HuH-7 (cell line): ENCODE measurements around the gene MYBPC2.

Experiments
- DNase-seq: peaks from one replicate; pipeline ENCODE4 v3.0.0; 2011; ENCODE audit warnings: low spot score

MYBPC2 gene

DNA sequence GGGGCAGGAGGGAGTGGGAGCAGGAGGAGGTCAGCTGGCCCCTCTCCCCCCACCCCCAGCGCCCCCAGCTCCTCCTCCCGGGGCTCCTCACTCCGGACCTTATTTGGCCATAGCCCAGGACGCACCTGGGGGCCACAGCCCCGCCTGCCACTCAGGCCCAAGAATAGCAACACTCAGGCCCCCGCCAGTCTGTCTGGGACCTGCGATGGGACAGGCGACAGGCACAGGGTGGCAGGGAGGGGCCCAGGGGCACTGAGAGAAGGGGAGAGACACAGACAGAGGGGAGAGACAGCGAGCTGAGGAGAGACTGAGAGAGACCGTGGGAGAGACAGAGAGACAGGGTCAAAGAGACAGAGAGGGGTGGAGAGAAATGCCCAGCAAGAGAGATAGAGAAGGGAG, 68.1 kb downstream of the MYBPC2 start:
- DNase-seq, result no peak

- no peak for DNase-seq
Measured at GRCh38 chr19:50501186-50501567, 68.5 kb downstream of the MYBPC2 start.

GRCh38 chr19:50501568-50502475, 69.1 kb downstream of the MYBPC2 start:
- DNase-seq, result no peak

DNA sequence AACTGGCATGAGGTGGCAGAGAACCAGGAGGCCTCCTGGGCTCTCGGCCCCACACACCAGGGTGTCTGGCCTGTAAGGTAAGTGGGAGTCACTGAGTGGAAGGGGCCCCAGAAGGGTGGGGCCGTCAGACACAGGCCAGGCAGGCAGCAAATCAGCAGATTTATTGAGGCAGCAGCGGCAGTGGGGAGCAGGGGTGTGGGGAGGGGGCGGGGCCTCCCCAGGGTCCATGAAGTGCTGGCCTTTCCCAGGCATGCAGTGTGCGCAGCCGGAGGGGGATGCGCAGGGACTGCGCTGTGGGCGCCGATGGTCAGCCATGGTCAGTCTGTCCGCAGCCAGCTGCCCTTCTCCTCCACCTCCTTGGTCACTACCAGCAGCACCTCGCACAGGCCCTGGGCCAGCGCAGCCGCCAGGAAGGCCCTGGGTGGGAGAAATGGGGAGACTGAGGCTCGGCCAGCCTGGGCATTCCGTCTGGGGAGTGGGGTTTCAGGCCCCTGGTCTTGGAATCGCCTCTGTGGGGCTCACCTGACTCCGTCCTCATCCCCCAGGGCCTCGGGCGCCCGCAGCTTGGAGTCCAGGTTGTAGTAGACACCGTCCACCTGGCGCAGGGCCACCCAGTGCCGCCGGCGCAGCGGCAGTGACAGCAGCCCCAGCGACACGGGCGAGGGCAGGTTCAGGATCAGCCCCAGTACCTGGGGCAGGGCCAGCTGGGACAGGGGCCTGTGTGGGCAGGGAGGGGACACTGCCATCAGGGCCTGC, 73.3 kb downstream of the MYBPC2 start:
- no peak for DNase-seq

- DNase-seq, result no peak
Measured at GRCh38 chr19:50506700-50507099, 74.0 kb downstream of the MYBPC2 start.

DNA sequence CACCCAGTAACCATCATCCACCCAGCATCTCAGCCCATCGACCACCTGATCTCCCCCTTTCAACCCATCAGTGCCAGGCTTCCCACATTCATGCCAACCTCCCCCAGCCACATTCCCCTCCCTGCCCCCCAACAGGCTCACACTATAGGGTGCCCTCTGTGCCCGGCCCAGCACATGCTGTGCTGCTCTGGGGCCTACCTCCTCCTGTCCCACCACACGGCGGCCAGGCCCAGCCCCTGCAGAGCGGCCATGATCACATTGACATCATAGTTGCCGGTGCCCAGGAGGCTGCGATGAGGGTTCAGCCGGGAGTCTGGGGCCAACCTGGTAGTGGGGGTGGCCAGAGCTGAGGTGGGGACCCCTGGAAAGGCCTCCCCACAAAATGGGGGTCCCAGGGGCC, 74.7 kb downstream of the MYBPC2 start:
- no peak for DNase-seq

GRCh38 chr19:50508843-50509190, 76.1 kb downstream of the MYBPC2 start:
- DNase-seq, result no peak

DNA sequence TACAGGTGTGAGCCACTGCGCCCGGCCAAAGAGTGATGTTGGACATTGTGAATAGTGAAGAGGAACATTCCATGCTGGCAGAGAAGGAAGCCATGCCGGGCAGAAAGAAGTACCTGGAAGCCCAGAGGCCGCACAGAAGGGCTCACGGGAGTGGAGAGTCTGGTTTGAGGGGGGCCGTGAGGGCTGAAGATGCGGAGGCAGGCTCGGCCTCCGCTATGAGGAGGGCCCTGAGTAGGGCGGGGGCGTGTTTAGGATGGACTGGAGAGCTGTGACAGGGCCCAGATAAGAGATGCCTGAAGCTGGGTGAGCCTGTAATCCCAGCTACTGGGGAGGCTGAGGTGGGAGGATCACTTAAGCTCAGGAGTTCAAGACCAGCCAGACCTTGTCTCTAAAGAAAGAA, 76.7 kb downstream of the MYBPC2 start:
- no peak for DNase-seq

GRCh38 chr19:50510121-50510670, 77.5 kb downstream of the MYBPC2 start:
- DNase-seq, result no peak

- no peak for DNase-seq
Measured at GRCh38 chr19:50510700-50511068, 78.0 kb downstream of the MYBPC2 start.

DNA sequence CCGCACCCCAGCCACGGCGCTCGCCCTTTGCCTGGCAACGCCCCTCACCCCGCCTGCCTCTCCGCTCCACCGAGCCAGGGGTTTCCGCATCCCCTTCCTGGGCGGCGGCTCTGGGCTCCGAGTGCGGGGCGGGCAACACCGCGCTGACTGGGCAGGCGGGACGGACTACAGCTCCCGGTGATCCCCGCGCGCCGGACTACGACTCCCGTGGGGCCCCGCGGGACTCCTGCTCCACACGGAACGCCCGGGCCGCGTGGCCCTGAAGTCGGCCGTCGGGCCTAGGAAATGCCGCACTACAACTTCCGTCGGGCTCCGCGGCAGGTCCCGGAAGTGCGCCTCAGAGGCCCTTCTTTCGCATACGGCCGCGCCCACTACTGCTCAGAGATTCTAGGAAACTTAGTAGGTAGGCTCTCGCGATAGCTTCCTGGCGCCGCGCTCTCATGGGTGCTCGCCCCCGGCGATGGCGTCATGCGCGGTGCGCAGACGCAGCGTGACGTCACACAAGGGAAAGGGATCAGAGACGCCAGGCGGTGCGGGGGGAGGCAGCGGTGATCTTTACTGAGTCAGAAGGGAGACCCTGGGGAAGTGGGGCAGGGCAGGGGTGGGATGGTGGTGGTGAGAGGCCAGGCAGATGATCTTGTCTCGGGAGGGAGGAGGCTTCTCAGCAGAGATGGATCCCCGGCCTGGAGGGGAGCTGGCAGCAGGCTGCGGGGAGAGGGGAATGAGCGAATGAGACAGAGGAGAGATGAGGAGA, 78.6 kb downstream of the MYBPC2 start, which contains the start of gene JOSD2:
Gene JOSD2 (minus strand): TSS at position 123 of the 754 bp plus-strand sequence. CDS start 760 bp downstream, outside the sequence.
- peak; percentile 92 for DNase-seq

DNA sequence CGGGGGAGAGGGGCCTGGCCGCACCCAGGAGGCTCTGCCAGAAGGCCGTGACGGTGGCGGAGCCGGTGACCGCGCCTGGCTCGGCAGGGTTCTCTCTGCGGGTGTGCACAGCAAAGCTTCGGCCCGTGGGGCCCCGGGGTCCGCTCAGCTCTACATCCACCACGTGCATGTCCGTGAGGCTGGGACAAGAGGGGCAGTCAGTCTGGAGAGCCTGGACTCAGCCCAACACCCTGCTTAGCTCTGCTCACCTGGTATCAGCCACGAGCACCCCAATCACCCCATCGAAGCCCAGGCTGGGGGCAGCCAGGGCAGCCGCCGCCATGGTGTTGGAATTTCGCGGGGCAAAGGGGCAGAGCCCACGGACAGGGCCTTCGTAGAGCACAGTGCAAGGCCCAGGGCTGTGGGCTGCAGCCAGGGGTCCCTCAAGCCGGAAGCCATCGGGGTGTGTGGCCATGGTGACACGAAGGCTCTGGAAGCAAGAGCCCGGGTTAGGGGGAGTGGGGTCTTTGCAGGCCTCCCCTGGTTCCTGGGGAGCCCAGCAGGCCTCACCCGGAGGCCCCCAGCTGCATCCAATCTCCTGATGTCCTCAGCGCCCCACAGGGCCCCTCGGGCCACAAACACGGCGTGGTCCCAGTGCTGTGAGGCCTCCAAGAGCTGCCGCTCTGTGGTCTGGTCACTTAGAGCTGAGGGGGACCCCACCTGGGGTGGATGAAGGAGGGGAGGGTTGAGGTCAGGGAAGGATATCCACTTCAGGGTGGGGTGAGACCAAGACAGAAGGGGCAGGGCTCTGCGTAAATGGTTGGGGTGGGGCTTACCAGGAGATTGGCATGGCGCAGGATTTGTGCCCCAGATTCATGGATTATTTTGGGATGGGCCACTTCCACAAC, 79.7 kb downstream of the MYBPC2 start:
- no peak for DNase-seq

DNA sequence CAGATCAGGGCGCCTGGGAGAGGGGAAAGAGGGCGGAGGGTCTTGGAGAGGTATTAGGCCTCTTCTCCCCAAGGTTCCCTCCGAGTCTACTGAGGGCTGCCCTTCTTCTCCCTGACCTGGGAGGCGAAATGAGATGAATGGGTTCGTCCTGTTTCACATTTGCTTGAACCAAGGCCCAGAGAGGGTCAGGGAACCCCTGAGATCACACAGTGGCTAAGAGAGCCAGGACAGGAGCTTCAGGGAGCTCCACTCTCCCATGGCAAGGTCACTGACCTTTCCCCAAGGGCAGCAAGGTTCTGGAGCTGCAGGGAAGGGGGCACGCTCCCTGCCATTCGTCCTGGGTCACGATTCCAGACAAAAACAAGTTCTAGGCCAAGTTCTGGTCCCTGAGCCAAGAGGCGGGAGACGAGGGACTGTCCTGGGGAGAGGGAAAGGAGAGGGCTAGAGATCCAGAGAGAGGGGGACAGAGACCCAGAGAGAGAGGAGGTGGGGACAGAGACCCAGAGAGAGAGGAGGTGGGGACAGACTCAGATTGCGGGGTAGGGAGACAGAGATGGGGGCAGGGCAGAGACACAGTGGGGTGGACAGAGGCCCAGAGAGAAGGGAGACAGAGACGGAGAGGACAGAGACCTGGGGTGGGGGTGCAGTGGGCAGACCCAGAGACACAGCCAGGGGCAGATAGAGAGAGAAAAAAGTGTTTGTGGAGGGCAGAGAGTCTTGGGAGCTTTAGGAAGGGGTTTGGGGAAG, 80.5 kb downstream of the MYBPC2 start:
- DNase-seq, result no peak

DNA sequence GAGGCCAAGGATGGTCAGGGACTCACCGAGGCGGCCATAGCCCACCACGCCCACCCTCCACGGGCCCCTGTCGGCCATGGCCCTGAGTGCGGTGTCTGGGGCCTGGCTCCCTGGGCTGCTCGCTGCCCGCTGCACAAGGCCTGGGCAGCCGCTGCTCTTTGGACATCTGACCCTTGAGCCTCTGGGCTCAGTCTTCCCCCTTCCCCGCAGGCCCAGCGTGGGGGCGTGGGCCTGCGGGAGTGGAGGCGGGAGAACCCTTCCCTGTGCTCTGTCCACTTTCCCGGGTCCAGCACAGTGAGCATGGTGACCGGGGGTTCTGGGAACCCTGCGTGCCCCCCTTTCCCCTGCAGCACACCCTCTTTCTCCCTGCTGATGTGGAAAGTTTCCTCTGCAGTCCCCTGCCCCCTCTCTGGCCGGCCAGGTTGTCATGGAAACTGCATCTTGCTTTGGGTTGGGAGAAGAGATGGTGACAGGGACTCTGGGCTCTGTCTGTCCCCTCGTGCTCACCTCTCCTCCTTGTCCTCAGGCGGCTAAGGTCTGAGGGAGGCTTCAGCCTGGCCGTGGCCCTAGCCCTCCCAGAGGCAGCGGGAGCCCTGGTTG, 81.2 kb downstream of the MYBPC2 start, which contains the start of gene ASPDH:
Gene ASPDH (minus strand): TSS at position 168 of the 600 bp plus-strand sequence. CDS start 90 bp downstream, at position 78.
- DNase-seq, result no peak

DNA sequence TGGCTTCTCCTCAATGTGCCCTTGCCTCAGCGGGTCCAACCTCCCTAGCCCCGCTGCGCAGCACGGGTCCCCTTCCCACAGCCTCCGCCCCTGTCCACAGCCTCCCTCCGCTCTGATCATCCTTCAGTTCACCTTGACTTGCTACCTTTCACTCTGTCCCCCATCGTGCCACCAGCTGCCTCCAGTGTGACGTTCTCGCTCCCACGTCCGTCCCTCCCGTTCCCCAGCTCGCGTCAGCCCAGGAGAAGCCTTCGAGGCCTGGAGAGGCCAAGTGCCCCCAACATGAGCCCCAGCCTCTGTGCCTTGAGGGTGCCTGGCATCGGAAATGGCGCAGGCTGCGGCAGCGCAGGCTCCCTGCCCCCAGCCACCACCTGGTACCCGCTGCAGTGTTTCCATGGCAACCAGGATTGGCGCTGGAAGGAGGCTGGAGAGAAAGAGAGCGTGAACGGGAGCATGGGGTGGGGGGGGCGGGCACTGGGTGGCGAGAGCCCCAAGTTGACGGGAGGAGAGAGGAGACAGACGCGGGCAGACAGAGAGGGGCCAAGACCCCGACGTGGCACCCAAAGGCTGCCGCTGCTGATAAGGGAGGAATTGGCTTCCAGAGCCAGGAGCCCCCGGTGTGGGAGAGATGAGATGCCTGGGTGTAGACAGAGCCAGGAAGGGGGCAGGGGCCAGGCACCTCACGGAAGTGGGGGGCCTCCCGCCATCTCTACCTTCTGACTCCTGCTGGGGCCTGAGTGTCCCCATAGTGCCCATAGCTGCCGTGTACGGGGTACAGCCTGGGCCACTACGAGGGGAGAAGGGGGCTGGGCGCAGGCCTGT, 81.9 kb downstream of the MYBPC2 start:
- no peak for DNase-seq

- no peak for DNase-seq
Measured at GRCh38 chr19:50515168-50515561, 82.5 kb downstream of the MYBPC2 start.
